HUDEP-2 (cell line): Measurements from ENCODE around the gene DMPK.

Experiments used
- DNase-seq, 76 experiments: peaks; one replicate each; lab custom pipeline; 2025; ENCODE audit not compliant: unreplicated experiment in 76 of 76; lab: John Stamatoyannopoulos, UW

The DMPK gene

GRCh38 chr19:45789035-45789786 lies 6.9 kb upstream of the DMPK start:
- DNase-seq = no peak

- DNase-seq = no peak
These were observed 4.2 kb upstream of the DMPK start for GRCh38 chr19:45786533-45786894.

- no peak for DNase-seq
These were observed 3.7 kb upstream of the DMPK start for GRCh38 chr19:45785781-45786532.

GRCh38 chr19:45785097-45785496 lies 2.8 kb upstream of the DMPK start:
- no peak for DNase-seq

GRCh38 chr19:45784096-45784495 lies 1.8 kb upstream of the DMPK start:
- DNase-seq = no peak

- DNase-seq = no peak
These were observed 813 bp upstream of the DMPK start for GRCh38 chr19:45782820-45783785.

GRCh38 chr19:45781214-45782161 lies 802 bp downstream of the DMPK start:
- DNase-seq = peak in 4 of 76 experiments; percentile 24 to 35 (median 26)

- no peak for DNase-seq
These were observed 1.7 kb downstream of the DMPK start for GRCh38 chr19:45780448-45781213.

- no peak for DNase-seq
These were observed 2.2 kb downstream of the DMPK start for GRCh38 chr19:45780146-45780447.

GRCh38 chr19:45779231-45780145 lies 2.8 kb downstream of the DMPK start:
- DNase-seq = peak; percentile 38 to 100 (median 98)

- DNase-seq = no peak
These were observed 4.2 kb downstream of the DMPK start for GRCh38 chr19:45778010-45778661.

- no peak for DNase-seq
These were observed 4.8 kb downstream of the DMPK start for GRCh38 chr19:45777395-45777961.

- DNase-seq = peak in 1 of 76 experiments; percentile 20
These were observed 7.5 kb downstream of the DMPK start for GRCh38 chr19:45774765-45775164.

GRCh38 chr19:45773384-45773783 lies 8.9 kb downstream of the DMPK start:
- DNase-seq = no peak

- no peak for DNase-seq
These were observed 9.4 kb downstream of the DMPK start for GRCh38 chr19:45772912-45773311.

- no peak for DNase-seq
These were observed 10.0 kb downstream of the DMPK start for GRCh38 chr19:45772130-45772840.
